K562 (cell line): Measurements from ENCODE around the gene CDH6. TPM values are rescaled to one million over a fixed set of nuclear protein-coding genes. Genes with fewer than 3 reads are reported as not detected.

Experiments
- ATAC-seq: fragments of 200-7000 bp; cut with Tn5 transposase; 3 replicates; pipeline ENCODE4 v1.9.1; 2020; ENCODE audit warnings: moderate library complexity
- BruUV-seq: library from RNA; stranded (reverse); fragments of 400-500 nt; replicated peaks from 2 replicates; lab custom pipeline; 2021; lab: Mats Ljungman, UMichigan
- CTCF ChIA-PET: fragments of 300-600 bp; formaldehyde crosslinking; extraction: SDS; loops from one replicate; lab custom pipeline; 2021; ENCODE audit warnings: low intra/inter-chr PET ratio; lab: Yijun Ruan, JAX
- POLR2A ChIA-PET: fragments of 300-600, 350-650 bp; sonication (Branson Sonifier 250); formaldehyde crosslinking; extraction: SDS; loops from one replicate; lab custom pipeline; 2021; ENCODE audit warnings: antibody characterized with exemption, inconsistent platforms; lab: Yijun Ruan, JAX
- DNase-seq, 4 experiments: peaks; one replicate each; pipeline versions ENCODE4 v3.0.0 to v3.0.0-alpha.2; 2011 to 2018; ENCODE audit warnings: low spot score in 3 of 4, mixed read lengths in 3 of 4; ENCODE audit errors: extremely low read depth in 1 of 4
- FAIRE-seq: peaks from 2 replicates; lab custom pipeline; 2011; peaks lifted over from hg19 to GRCh38; lab: Jason Lieb, UNC
- H2AFZ ChIP-seq: 2 replicates; pipeline ENCODE4 v1.6.0; 2011; ENCODE audit warnings: low read depth, low read length, control low read depth, inconsistent platforms
- H3K27ac ChIP-seq: fragments of 200-600 bp; 3 replicates; pipeline ENCODE4 v1.8.0; 2011; ENCODE audit warnings: low read depth, mild to moderate bottlenecking, control low read depth, inconsistent platforms, low read length, moderate library complexity, mixed read lengths; ENCODE audit errors: extremely low read depth
- H3K27me3 ChIP-seq, 2 experiments: fragments of 300-600 bp in 1 of 2; 2 replicates in 1 of 2; 3 replicates in 1 of 2; pipeline versions ENCODE4 v1.6.0 to v1.8.0; 2011; ENCODE audit warnings: inconsistent platforms in 2 of 2, low read length in 2 of 2, mild to moderate bottlenecking in 1 of 2, mixed read lengths in 1 of 2, moderate library complexity in 1 of 2; ENCODE audit not compliant: control insufficient read depth in 2 of 2, insufficient read depth in 2 of 2
- H3K36me3 ChIP-seq: fragments of 300-600 bp; 3 replicates; pipeline ENCODE4 v1.8.0; 2011; ENCODE audit warnings: mild to moderate bottlenecking, low read length, inconsistent platforms; ENCODE audit not compliant: control insufficient read depth, insufficient read depth
- H3K4me1 ChIP-seq, 2 experiments: fragments of 200-600 bp in 1 of 2; replicated peaks in 1 of 2; 2 replicates in 1 of 2; 3 replicates in 1 of 2; pipeline versions ENCODE4 v1.5.1 to v1.8.0; 2011; ENCODE audit warnings: inconsistent platforms in 2 of 2, low read length in 2 of 2, mild to moderate bottlenecking in 1 of 2, mixed read lengths in 1 of 2, moderate library complexity in 1 of 2; ENCODE audit not compliant: control insufficient read depth in 2 of 2, insufficient read depth in 2 of 2
- H3K4me2 ChIP-seq: 2 replicates; pipeline ENCODE4 v1.6.1; 2011; ENCODE audit warnings: low read length, control low read depth, inconsistent platforms, mixed read lengths; ENCODE audit not compliant: insufficient read depth
- H3K4me3 ChIP-seq: fragments of 200-600 bp; sonication (generic), shearing (Covaris generic); 2 replicates; pipeline ENCODE4 v1.5.1; 2016; ENCODE audit warnings: control low read depth, inconsistent platforms
- H3K79me2 ChIP-seq: fragments of 200-600 bp; 3 replicates; pipeline ENCODE4 v1.8.0; 2011; ENCODE audit warnings: low read length, inconsistent platforms; ENCODE audit not compliant: control insufficient read depth, insufficient read depth
- H3K9ac ChIP-seq, 2 experiments: 2 replicates each; pipeline versions ENCODE4 v1.6.0 to v1.6.1; 2011; ENCODE audit warnings: low read depth in 2 of 2, low read length in 2 of 2, control low read depth in 1 of 2, inconsistent platforms in 1 of 2, mild to moderate bottlenecking in 1 of 2, mixed read lengths in 1 of 2; ENCODE audit not compliant: insufficient read depth in 1 of 2
- H3K9me1 ChIP-seq: one replicate; pipeline ENCODE4 v1.6.0; 2011; ENCODE audit warnings: inconsistent platforms, mild to moderate bottlenecking, low read length, moderate library complexity; ENCODE audit not compliant: control insufficient read depth, insufficient read depth
- H3K9me3 ChIP-seq: replicated peaks from 2 replicates; pipeline ENCODE4 v1.5.1; 2011; ENCODE audit warnings: low read depth, low read length, inconsistent platforms; ENCODE audit not compliant: control insufficient read depth, insufficient read depth
- H4K20me1 ChIP-seq: replicated peaks from 2 replicates; pipeline ENCODE4 v1.6.1; 2011; ENCODE audit warnings: low read length, inconsistent platforms, mixed read lengths; ENCODE audit not compliant: control insufficient read depth, insufficient read depth
- FOXO4 ChIP-seq: fragments of 450-650 bp; formaldehyde crosslinking; IDR thresholded peaks from 2 replicates; pipeline ENCODE4 v1.4.0; 2020; ENCODE audit warnings: mild to moderate bottlenecking, moderate library complexity
- PCBP1 ChIP-seq: fragments of 200-400 bp; formaldehyde crosslinking; IDR thresholded peaks from 2 replicates; pipeline ENCODE4 v1.6.1; 2018; ENCODE audit warnings: mild to moderate bottlenecking, low read depth, low read length; ENCODE audit not compliant: poor library complexity, severe bottlenecking
- RBM17 ChIP-seq: fragments of 200-400 bp; formaldehyde crosslinking; IDR thresholded peaks from 2 replicates; pipeline ENCODE4 v1.6.1; 2017; ENCODE audit warnings: low read depth, mild to moderate bottlenecking, low read length, borderline replicate concordance
- REST ChIP-seq, 2 experiments: fragments of 450-650 bp; formaldehyde crosslinking in 1 of 2; IDR thresholded peaks; 2 replicates each; pipeline versions ENCODE4 v1.4.0 to v1.6.1; 2014 to 2020; ENCODE audit warnings: mild to moderate bottlenecking in 2 of 2, borderline replicate concordance in 1 of 2, low read depth in 1 of 2
- SFPQ ChIP-seq: fragments of 200-400 bp; formaldehyde crosslinking; IDR thresholded peaks from 2 replicates; pipeline ENCODE4 v1.6.1; 2017; ENCODE audit warnings: mild to moderate bottlenecking, low read depth, low read length, moderate library complexity
- ZNF785 ChIP-seq: fragments of 250-450 bp; sonication (Bioruptor Pico); IDR thresholded peaks from 2 replicates; pipeline ENCODE4 v1.4.0; 2020; ENCODE audit warnings: mild to moderate bottlenecking
- WGBS: fragments of 100-300 bp; shearing (Covaris generic); methylation state at CpG from one replicate; pipeline ENCODE4 v1.1.6; 2016; ENCODE audit warnings: low coverage, mixed read lengths; ENCODE audit not compliant: insufficient coverage; ENCODE audit errors: missing lambda C conversion rate; 5-methylcytosine and 5-hydroxymethylcytosine counted together
- in situ Hi-C: fragments of 300-500 bp; cut with MboI; formaldehyde crosslinking; loops from 4 replicates; pipeline ENCODE4 v1.15.0; 2018; ENCODE audit warnings: inconsistent platforms, mixed read lengths
- intact Hi-C: fragments of 100-400 bp; cut with micrococcal nuclease; formaldehyde crosslinking; loops from 2 replicates; pipeline ENCODE4 v1.14.2; 2022
- polyA plus RNA-seq, 8 experiments: library from polyadenylated mRNA; depleted of rRNA in 4 of 8; stranded (reverse) in 5 of 8; unstranded in 3 of 8; fragments of >200 nt; fragmentation: Nextera tagmentation in 2 of 8; fragmentation: Illumina TruSeq in 1 of 8; extraction: Ambion mirVana in 2 of 8; extraction: Trizol in 1 of 8; gene quantifications; 2 replicates each; pipeline versions ENCODE4 v1.2.1 to v1.2.3, GENCODE V29; 2011 to 2014; ENCODE audit warnings: inconsistent platforms in 1 of 8, missing spikeins in 1 of 8
- total RNA-seq, 7 experiments: library from RNA; depleted of rRNA in 6 of 7; stranded (reverse); fragments of >200 nt in 6 of 7; fragmentation: Illumina TruSeq in 2 of 7; extraction: Trizol in 2 of 7; gene quantifications; 2 replicates each; pipeline versions ENCODE4 v1.2.1 to v1.2.3, GENCODE V29; 2011 to 2021; ENCODE audit warnings: low replicate concordance in 1 of 7
- TF ChIP-seq, protein P1 (sequence below): fragments of 250-450 bp; sonication (Bioruptor Pico); IDR thresholded peaks from 2 replicates; pipeline ENCODE4 v1.5.0; 2022; ENCODE audit warnings: mild to moderate bottlenecking

Gene CDH6
- total and polyA plus RNA-seq, 9 of the 15 experiments (the other 6 are each of a cell fraction or from before 2014, with no cell fraction given), result not detected

- Histone ChIP-seq H3K9ac (no peak overlapping the region), H3K4me1 (no peaks in the 10 kb centered on the region), H3K4me2 (no peak overlapping the region), H2AFZ (no peak overlapping the region), H3K27ac (no peak overlapping the region), H4K20me1 (no peaks in the 10 kb centered on the region), H3K36me3 (no peaks in the 10 kb centered on the region), H3K9me1 (no peaks in the 10 kb centered on the region), H3K9me3 (no peaks in the 10 kb centered on the region), H3K4me3 (no peak overlapping the region), H3K27me3 (no peaks in the 10 kb centered on the region), H3K79me2 (no peaks in the 10 kb centered on the region)
- intact Hi-C loops (no loop called here), in situ Hi-C loops (no loop called here)
- no peak for DNase-seq
- WGBS, result 0% methylated on average over 2 of the region's 2 CpGs
- ChIA-PET POLR2A (no interaction called here), CTCF (no interaction called here)
- no peak for ATAC-seq
- FAIRE-seq, result no peak
- no TSS peak for BruUV-seq
- TF ChIP-seq SFPQ (no peak), FOXO4 (no peak), RBM17 (no peak), PCBP1 (no peak), ZNF785 (CRISPR knock-in tag) (no peak), REST (IDR thresholded peaks at IDR 0.05; ENCODE audit: borderline replicate concordance) (no peak), REST (CRISPR knock-in tag; IDR thresholded peaks at IDR 0.05; ENCODE audit: low read depth) (no peak)
- TF ChIP-seq, protein P1, sequence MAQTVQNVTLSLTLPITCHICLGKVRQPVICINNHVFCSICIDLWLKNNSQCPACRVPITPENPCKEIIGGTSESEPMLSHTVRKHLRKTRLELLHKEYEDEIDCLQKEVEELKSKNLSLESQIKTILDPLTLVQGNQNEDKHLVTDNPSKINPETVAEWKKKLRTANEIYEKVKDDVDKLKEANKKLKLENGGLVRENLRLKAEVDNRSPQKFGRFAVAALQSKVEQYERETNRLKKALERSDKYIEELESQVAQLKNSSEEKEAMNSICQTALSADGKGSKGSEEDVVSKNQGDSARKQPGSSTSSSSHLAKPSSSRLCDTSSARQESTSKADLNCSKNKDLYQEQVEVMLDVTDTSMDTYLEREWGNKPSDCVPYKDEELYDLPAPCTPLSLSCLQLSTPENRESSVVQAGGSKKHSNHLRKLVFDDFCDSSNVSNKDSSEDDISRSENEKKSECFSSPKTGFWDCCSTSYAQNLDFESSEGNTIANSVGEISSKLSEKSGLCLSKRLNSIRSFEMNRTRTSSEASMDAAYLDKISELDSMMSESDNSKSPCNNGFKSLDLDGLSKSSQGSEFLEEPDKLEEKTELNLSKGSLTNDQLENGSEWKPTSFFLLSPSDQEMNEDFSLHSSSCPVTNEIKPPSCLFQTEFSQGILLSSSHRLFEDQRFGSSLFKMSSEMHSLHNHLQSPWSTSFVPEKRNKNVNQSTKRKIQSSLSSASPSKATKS, result no peak
Observed at GRCh38 chr5:31148959-31149475, 44.5 kb upstream of the CDH6 start.
